GM23338 (cell line): Measurements from ENCODE around the gene ATP8A1. TPM values are rescaled to one million over a fixed set of nuclear protein-coding genes. Genes with fewer than 3 reads are reported as not detected.

Experiments used
- ATAC-seq: fragments of 200-7000 bp; cut with Tn5 transposase; 3 replicates; pipeline ENCODE4 v1.9.1; 2020
- DNase-seq: peaks from one replicate; pipeline ENCODE4 v3.0.0-alpha.2; 2015; ENCODE audit warnings: low spot score
- H2AFZ ChIP-seq: fragments of 200-600 bp; sonication (generic); 2 replicates; pipeline ENCODE4 v1.8.0; 2016; ENCODE audit warnings: antibody characterized with exemption, mild to moderate bottlenecking, moderate library complexity
- H3F3A ChIP-seq: fragments of 200-600 bp; sonication (generic); replicated peaks from 2 replicates; pipeline ENCODE4 v1.8.0; 2017; ENCODE audit warnings: antibody characterized with exemption, mixed run types, low read depth
- H3K27ac ChIP-seq: fragments of 200-600 bp; sonication (generic); 2 replicates; pipeline ENCODE4 v1.6.1; 2016; ENCODE audit warnings: low read depth
- H3K27me3 ChIP-seq: fragments of 200-600 bp; sonication (generic); 2 replicates; pipeline ENCODE4 v1.8.0; 2016; ENCODE audit warnings: mild to moderate bottlenecking, mixed run types, moderate library complexity; ENCODE audit not compliant: insufficient read depth
- H3K36me3 ChIP-seq: fragments of 200-600 bp; sonication (generic); 2 replicates; pipeline ENCODE4 v1.8.0; 2016; ENCODE audit warnings: mild to moderate bottlenecking; ENCODE audit not compliant: insufficient read depth
- H3K4me1 ChIP-seq: fragments of 200-600 bp; sonication (generic); 2 replicates; pipeline ENCODE4 v1.8.0; 2016; ENCODE audit warnings: mild to moderate bottlenecking, moderate library complexity; ENCODE audit not compliant: insufficient read depth
- H3K4me2 ChIP-seq: fragments of 200-600 bp; sonication (generic); 2 replicates; pipeline ENCODE4 v1.7.1; 2017; ENCODE audit warnings: mixed run types
- H3K4me3 ChIP-seq: fragments of 200-600 bp; sonication (generic); 2 replicates; pipeline ENCODE4 v1.6.1; 2016; ENCODE audit warnings: mixed run types
- H3K79me2 ChIP-seq: fragments of 200-600 bp; sonication (generic); replicated peaks from 2 replicates; pipeline ENCODE4 v1.8.0; 2017; ENCODE audit warnings: mild to moderate bottlenecking; ENCODE audit not compliant: insufficient read depth
- H3K9me2 ChIP-seq: fragments of 200-600 bp; sonication (generic); 2 replicates; pipeline ENCODE4 v1.8.0; 2017; ENCODE audit not compliant: insufficient read depth
- H4K20me1 ChIP-seq: fragments of 200-600 bp; sonication (generic); replicated peaks from 2 replicates; pipeline ENCODE4 v1.8.0; 2017; ENCODE audit warnings: mild to moderate bottlenecking; ENCODE audit not compliant: insufficient read depth
- H3K27ac Mint-ChIP-seq: 2 replicates; pipeline ENCODE4 v1.8.0; 2020; ENCODE audit warnings: inconsistent platforms, mild to moderate bottlenecking, moderate library complexity, mixed read lengths
- H3K27me3 Mint-ChIP-seq: 3 replicates; pipeline ENCODE4 v1.8.0; 2022; ENCODE audit warnings: low read depth, mild to moderate bottlenecking, moderate library complexity, mixed read lengths, inconsistent platforms; ENCODE audit not compliant: insufficient read depth, poor library complexity
- H3K36me3 Mint-ChIP-seq: 3 replicates; pipeline ENCODE4 v1.8.0; 2021; ENCODE audit warnings: low read depth, mild to moderate bottlenecking, inconsistent platforms, moderate library complexity, mixed read lengths
- H3K4me1 Mint-ChIP-seq: 3 replicates; pipeline ENCODE4 v1.8.0; 2020; ENCODE audit warnings: mild to moderate bottlenecking, inconsistent platforms, mixed read lengths
- H3K4me3 Mint-ChIP-seq: 3 replicates; pipeline ENCODE4 v1.8.0; 2021; ENCODE audit warnings: moderate library complexity, mild to moderate bottlenecking, inconsistent platforms, mixed read lengths
- H3K9me3 Mint-ChIP-seq: 3 replicates; pipeline ENCODE4 v1.8.0; 2020; ENCODE audit warnings: moderate library complexity, mild to moderate bottlenecking, inconsistent platforms, mixed read lengths
- CREB1 ChIP-seq: fragments of 250-450 bp; sonication (Bioruptor Pico); IDR thresholded peaks from 2 replicates; pipeline ENCODE4 v1.5.0; 2020; ENCODE audit warnings: low read depth, mild to moderate bottlenecking, moderate library complexity
- EZH2 ChIP-seq: fragments of 200-600 bp; sonication (generic); IDR thresholded peaks from one replicate; pipeline ENCODE4 v1.8.0; 2017; ENCODE audit warnings: antibody characterized with exemption, mild to moderate bottlenecking, low read depth; ENCODE audit not compliant: unreplicated experiment
- EZH2phosphoT487 ChIP-seq: fragments of 200-600 bp; sonication (generic); IDR thresholded peaks from one replicate; pipeline ENCODE4 v1.8.1; 2018; ENCODE audit warnings: antibody characterized with exemption; ENCODE audit not compliant: unreplicated experiment
- JUNB ChIP-seq: IDR thresholded peaks from one replicate; pipeline ENCODE4 v1.6.1; 2016; ENCODE audit warnings: antibody characterized with exemption; ENCODE audit not compliant: unreplicated experiment
- NANOG ChIP-seq: IDR thresholded peaks from 2 replicates; pipeline ENCODE4 v1.6.1; 2016; ENCODE audit warnings: antibody characterized with exemption, borderline replicate concordance
- POLR2AphosphoS5 ChIP-seq: IDR thresholded peaks from 2 replicates; pipeline ENCODE4 v1.6.1; 2016; ENCODE audit warnings: antibody characterized with exemption, low read depth
- STAT1 ChIP-seq: IDR thresholded peaks from one replicate; pipeline ENCODE4 v1.6.1; 2016; ENCODE audit warnings: antibody characterized with exemption; ENCODE audit not compliant: unreplicated experiment
- ZNF114 ChIP-seq: fragments of 250-450 bp; sonication (Bioruptor Pico); IDR thresholded peaks from 2 replicates; pipeline ENCODE4 v1.5.0; 2020; ENCODE audit warnings: mild to moderate bottlenecking, moderate library complexity
- ZNF331 ChIP-seq: fragments of 250-450 bp; sonication (Bioruptor Pico); IDR thresholded peaks from 2 replicates; pipeline ENCODE4 v1.5.0; 2020; ENCODE audit warnings: low read depth, mild to moderate bottlenecking, moderate library complexity
- polyA plus RNA-seq: library from polyadenylated mRNA; unstranded; fragments of >200 nt; fragmentation: Nextera tagmentation; extraction: Ambion mirVana; gene quantifications from 2 replicates; pipeline ENCODE4 v1.2.1, GENCODE V29; 2016
- total RNA-seq: library from RNA; depleted of rRNA; stranded (reverse); fragments of >200 nt; shearing (Covaris generic); gene quantifications from 2 replicates; pipeline ENCODE4 v1.2.3, GENCODE V29; 2014
- TF ChIP-seq, protein P1 (sequence below): fragments of 250-450 bp; sonication (Bioruptor Pico); IDR thresholded peaks from 2 replicates; pipeline ENCODE4 v1.5.0; 2020; ENCODE audit warnings: mild to moderate bottlenecking, moderate library complexity
- TF ChIP-seq, protein P2 (sequence below): IDR thresholded peaks from one replicate; pipeline ENCODE4 v1.6.1; 2018; ENCODE audit warnings: antibody characterized with exemption; ENCODE audit not compliant: unreplicated experiment
- TF ChIP-seq, protein P3 (sequence below), 2 experiments: fragments of 200-600 bp in 1 of 2; sonication (generic) in 1 of 2; conservative IDR thresholded peaks; 2 replicates each; pipeline versions ENCODE4 v1.5.1 to v1.6.1; 2016 to 2017; ENCODE audit warnings: antibody characterized with exemption in 2 of 2, low read depth in 2 of 2, mild to moderate bottlenecking in 2 of 2, moderate library complexity in 1 of 2

The ATP8A1 gene
- total and polyA plus RNA-seq, 2 experiments from 2014 or later = 6.8 to 66.3 TPM

DNA sequence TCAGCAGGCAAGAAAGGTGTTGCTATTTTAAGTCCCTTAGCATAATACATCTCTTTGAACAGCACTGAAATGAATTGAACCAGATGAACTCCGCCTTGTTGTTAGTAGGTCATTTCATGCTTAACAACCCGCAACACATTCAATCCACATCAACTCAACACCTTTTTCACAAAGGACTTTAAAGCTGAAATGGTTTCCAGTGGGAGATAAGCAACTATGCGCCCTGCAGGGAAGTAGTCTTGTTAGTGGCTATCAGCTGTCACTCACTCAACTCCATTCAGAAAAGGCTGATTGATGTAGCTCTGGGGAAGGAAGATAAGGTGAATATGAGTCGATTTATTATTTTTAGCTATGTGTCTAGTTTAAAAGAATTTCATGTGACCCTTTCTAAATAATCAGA is 46.0 kb downstream of the ATP8A1 start:
- H2AFZ ChIP-seq = no peak overlapping the region
- Mint-ChIP-seq H3K4me1 (peaks cover 4% of the 10 kb centered on the region; the same call in 2 of the 3 replicates), H3K36me3 (no peaks in the 10 kb centered on the region; the same call in 1 of the 3 replicates), H3K27ac (no peak overlapping the region), H3K4me3 (no peak overlapping the region), H3K27me3 (no peaks in the 10 kb centered on the region), H3K9me3 (no peaks in the 10 kb centered on the region; the same call in 2 of the 3 replicates)
- DNase-seq = no peak
- no peaks in the 10 kb centered on the region for H3K9me2 ChIP-seq
- H3K27me3 ChIP-seq = no peaks in the 10 kb centered on the region
- H3K27ac ChIP-seq = no peak overlapping the region
- H3K4me1 ChIP-seq = no peaks in the 10 kb centered on the region
- no peaks in the 10 kb centered on the region for H3F3A ChIP-seq
- ATAC-seq = no peak
- H3K4me2 ChIP-seq = no peak overlapping the region
- H3K4me3 ChIP-seq = no peak overlapping the region
- no peaks in the 10 kb centered on the region for H4K20me1 ChIP-seq
- TF ChIP-seq ZNF331 (CRISPR knock-in tag) = no peak
- TF ChIP-seq JUNB = no peak
- TF ChIP-seq NANOG = no peak
- no peak for TF ChIP-seq CREB1 (CRISPR knock-in tag)
- TF ChIP-seq, protein P1, sequence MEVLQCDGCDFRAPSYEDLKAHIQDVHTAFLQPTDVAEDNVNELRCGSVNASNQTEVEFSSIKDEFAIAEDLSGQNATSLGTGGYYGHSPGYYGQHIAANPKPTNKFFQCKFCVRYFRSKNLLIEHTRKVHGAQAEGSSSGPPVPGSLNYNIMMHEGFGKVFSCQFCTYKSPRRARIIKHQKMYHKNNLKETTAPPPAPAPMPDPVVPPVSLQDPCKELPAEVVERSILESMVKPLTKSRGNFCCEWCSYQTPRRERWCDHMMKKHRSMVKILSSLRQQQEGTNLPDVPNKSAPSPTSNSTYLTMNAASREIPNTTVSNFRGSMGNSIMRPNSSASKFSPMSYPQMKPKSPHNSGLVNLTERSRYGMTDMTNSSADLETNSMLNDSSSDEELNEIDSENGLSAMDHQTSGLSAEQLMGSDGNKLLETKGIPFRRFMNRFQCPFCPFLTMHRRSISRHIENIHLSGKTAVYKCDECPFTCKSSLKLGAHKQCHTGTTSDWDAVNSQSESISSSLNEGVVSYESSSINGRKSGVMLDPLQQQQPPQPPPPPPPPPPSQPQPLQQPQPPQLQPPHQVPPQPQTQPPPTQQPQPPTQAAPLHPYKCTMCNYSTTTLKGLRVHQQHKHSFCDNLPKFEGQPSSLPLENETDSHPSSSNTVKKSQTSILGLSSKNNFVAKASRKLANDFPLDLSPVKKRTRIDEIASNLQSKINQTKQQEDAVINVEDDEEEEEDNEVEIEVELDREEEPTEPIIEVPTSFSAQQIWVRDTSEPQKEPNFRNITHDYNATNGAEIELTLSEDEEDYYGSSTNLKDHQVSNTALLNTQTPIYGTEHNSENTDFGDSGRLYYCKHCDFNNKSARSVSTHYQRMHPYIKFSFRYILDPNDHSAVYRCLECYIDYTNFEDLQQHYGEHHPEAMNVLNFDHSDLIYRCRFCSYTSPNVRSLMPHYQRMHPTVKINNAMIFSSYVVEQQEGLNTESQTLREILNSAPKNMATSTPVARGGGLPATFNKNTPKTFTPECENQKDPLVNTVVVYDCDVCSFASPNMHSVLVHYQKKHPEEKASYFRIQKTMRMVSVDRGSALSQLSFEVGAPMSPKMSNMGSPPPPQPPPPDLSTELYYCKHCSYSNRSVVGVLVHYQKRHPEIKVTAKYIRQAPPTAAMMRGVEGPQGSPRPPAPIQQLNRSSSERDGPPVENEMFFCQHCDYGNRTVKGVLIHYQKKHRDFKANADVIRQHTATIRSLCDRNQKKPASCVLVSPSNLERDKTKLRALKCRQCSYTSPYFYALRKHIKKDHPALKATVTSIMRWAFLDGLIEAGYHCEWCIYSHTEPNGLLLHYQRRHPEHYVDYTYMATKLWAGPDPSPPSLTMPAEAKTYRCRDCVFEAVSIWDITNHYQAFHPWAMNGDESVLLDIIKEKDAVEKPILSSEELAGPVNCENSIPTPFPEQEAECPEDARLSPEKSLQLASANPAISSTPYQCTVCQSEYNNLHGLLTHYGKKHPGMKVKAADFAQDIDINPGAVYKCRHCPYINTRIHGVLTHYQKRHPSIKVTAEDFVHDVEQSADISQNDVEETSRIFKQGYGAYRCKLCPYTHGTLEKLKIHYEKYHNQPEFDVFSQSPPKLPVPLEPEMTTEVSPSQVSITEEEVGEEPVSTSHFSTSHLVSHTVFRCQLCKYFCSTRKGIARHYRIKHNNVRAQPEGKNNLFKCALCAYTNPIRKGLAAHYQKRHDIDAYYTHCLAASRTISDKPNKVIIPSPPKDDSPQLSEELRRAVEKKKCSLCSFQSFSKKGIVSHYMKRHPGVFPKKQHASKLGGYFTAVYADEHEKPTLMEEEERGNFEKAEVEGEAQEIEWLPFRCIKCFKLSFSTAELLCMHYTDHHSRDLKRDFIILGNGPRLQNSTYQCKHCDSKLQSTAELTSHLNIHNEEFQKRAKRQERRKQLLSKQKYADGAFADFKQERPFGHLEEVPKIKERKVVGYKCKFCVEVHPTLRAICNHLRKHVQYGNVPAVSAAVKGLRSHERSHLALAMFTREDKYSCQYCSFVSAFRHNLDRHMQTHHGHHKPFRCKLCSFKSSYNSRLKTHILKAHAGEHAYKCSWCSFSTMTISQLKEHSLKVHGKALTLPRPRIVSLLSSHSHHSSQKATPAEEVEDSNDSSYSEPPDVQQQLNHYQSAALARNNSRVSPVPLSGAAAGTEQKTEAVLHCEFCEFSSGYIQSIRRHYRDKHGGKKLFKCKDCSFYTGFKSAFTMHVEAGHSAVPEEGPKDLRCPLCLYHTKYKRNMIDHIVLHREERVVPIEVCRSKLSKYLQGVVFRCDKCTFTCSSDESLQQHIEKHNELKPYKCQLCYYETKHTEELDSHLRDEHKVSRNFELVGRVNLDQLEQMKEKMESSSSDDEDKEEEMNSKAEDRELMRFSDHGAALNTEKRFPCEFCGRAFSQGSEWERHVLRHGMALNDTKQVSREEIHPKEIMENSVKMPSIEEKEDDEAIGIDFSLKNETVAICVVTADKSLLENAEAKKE (CRISPR knock-in tag) = no peak
- no peak for TF ChIP-seq EZH2phosphoT487
- TF ChIP-seq, protein P2, sequence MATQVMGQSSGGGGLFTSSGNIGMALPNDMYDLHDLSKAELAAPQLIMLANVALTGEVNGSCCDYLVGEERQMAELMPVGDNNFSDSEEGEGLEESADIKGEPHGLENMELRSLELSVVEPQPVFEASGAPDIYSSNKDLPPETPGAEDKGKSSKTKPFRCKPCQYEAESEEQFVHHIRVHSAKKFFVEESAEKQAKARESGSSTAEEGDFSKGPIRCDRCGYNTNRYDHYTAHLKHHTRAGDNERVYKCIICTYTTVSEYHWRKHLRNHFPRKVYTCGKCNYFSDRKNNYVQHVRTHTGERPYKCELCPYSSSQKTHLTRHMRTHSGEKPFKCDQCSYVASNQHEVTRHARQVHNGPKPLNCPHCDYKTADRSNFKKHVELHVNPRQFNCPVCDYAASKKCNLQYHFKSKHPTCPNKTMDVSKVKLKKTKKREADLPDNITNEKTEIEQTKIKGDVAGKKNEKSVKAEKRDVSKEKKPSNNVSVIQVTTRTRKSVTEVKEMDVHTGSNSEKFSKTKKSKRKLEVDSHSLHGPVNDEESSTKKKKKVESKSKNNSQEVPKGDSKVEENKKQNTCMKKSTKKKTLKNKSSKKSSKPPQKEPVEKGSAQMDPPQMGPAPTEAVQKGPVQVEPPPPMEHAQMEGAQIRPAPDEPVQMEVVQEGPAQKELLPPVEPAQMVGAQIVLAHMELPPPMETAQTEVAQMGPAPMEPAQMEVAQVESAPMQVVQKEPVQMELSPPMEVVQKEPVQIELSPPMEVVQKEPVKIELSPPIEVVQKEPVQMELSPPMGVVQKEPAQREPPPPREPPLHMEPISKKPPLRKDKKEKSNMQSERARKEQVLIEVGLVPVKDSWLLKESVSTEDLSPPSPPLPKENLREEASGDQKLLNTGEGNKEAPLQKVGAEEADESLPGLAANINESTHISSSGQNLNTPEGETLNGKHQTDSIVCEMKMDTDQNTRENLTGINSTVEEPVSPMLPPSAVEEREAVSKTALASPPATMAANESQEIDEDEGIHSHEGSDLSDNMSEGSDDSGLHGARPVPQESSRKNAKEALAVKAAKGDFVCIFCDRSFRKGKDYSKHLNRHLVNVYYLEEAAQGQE = no peak
- no peak for TF ChIP-seq ZNF114
- TF ChIP-seq EZH2 = no peak
- TF ChIP-seq POLR2AphosphoS5 = no peak
- TF ChIP-seq STAT1 = no peak
- TF ChIP-seq, protein P3, sequence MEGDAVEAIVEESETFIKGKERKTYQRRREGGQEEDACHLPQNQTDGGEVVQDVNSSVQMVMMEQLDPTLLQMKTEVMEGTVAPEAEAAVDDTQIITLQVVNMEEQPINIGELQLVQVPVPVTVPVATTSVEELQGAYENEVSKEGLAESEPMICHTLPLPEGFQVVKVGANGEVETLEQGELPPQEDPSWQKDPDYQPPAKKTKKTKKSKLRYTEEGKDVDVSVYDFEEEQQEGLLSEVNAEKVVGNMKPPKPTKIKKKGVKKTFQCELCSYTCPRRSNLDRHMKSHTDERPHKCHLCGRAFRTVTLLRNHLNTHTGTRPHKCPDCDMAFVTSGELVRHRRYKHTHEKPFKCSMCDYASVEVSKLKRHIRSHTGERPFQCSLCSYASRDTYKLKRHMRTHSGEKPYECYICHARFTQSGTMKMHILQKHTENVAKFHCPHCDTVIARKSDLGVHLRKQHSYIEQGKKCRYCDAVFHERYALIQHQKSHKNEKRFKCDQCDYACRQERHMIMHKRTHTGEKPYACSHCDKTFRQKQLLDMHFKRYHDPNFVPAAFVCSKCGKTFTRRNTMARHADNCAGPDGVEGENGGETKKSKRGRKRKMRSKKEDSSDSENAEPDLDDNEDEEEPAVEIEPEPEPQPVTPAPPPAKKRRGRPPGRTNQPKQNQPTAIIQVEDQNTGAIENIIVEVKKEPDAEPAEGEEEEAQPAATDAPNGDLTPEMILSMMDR (conservative IDR thresholded peaks at IDR 0.05; ENCODE audit: low read depth in 2 of 2) = no peak
- no peaks in the 10 kb centered on the region for H3K79me2 ChIP-seq
- H3K36me3 ChIP-seq = no peaks in the 10 kb centered on the region; the same call in 1 of the 2 replicates
